A673 (cell line): ENCODE measurements around the gene TAF6. TPM values are rescaled to one million over a fixed set of nuclear protein-coding genes. Genes with fewer than 3 reads are reported as not detected.

Experiments
- BruUV-seq: library from RNA; stranded (reverse); fragments of 400-500 nt; replicated peaks from 2 replicates; lab custom pipeline; 2021; lab: Mats Ljungman, UMichigan
- CTCF ChIA-PET: fragments of 300-600 bp; sonication (Branson Sonifier 250); formaldehyde crosslinking; loops from one replicate; lab custom pipeline; 2022; ENCODE audit warnings: antibody characterized with exemption; lab: Charles Lee
- POLR2A ChIA-PET: fragments of 300-600 bp; sonication (Branson Sonifier 250); formaldehyde crosslinking; loops from one replicate; lab custom pipeline; 2022; ENCODE audit warnings: antibody characterized with exemption; ENCODE audit not compliant: low non-redundant PET; lab: Charles Lee
- DNase-seq: peaks from one replicate; pipeline ENCODE4 v3.0.0-alpha.2; 2015; ENCODE audit warnings: low spot score
- H3K27ac ChIP-seq: fragments of 200-600 bp; sonication (generic); 2 replicates; pipeline ENCODE4 v1.5.1; 2016; ENCODE audit warnings: mixed run types, low read depth, mild to moderate bottlenecking, mixed read lengths, antibody characterized with exemption, low read length; ENCODE audit not compliant: poor library complexity, severe bottlenecking
- H3K27me3 ChIP-seq: fragments of 200-600 bp; sonication (generic); replicated peaks from 2 replicates; pipeline ENCODE4 v1.6.1; 2017; ENCODE audit warnings: mixed run types, low read depth, mild to moderate bottlenecking, mixed read lengths, antibody characterized with exemption, low read length; ENCODE audit not compliant: insufficient read depth, poor library complexity
- H3K36me3 ChIP-seq: fragments of 200-600 bp; sonication (generic); 2 replicates; pipeline ENCODE4 v1.6.1; 2016; ENCODE audit warnings: mixed run types, mild to moderate bottlenecking, mixed read lengths, antibody characterized with exemption, low read length; ENCODE audit not compliant: insufficient read depth, poor library complexity, severe bottlenecking
- H3K4me1 ChIP-seq: fragments of 200-600 bp; sonication (generic); 2 replicates; pipeline ENCODE4 v1.6.1; 2017; ENCODE audit warnings: mixed run types, mild to moderate bottlenecking, mixed read lengths, antibody characterized with exemption, low read length; ENCODE audit not compliant: insufficient read depth, poor library complexity, severe bottlenecking
- H3K4me3 ChIP-seq: fragments of 200-600 bp; sonication (generic); 2 replicates; pipeline ENCODE4 v1.5.1; 2016; ENCODE audit warnings: low read depth, mixed run types, mild to moderate bottlenecking, mixed read lengths, low read length; ENCODE audit not compliant: poor library complexity, severe bottlenecking
- H3K9me3 ChIP-seq: fragments of 200-600 bp; sonication (generic); 2 replicates; pipeline ENCODE4 v1.6.1; 2016; ENCODE audit warnings: mixed run types, low read depth, mild to moderate bottlenecking, mixed read lengths, antibody characterized with exemption, low read length; ENCODE audit not compliant: poor library complexity, severe bottlenecking
- EZH2 ChIP-seq: fragments of 200-600 bp; sonication (generic); IDR thresholded peaks from 2 replicates; pipeline ENCODE4 v1.6.1; 2017; ENCODE audit warnings: borderline replicate concordance, low read depth, mild to moderate bottlenecking, mixed read lengths, antibody characterized with exemption, low read length; ENCODE audit not compliant: poor library complexity, severe bottlenecking
- intact Hi-C: fragments of 100-400 bp; cut with micrococcal nuclease; formaldehyde crosslinking; loops from one replicate; pipeline ENCODE4 v1.10.0; 2022; ENCODE audit not compliant: unreplicated experiment
- total RNA-seq: library from RNA; stranded (reverse); gene quantifications from 2 replicates; pipeline ENCODE4 v1.2.3, GENCODE V29; 2021
- TF ChIP-seq, protein P1 (sequence below): fragments of 300-800, 200-600 bp; sonication (generic); conservative IDR thresholded peaks from 2 replicates; pipeline ENCODE4 v1.5.1; 2017; ENCODE audit warnings: low read depth, mild to moderate bottlenecking, antibody characterized with exemption, low read length, moderate library complexity, mixed read lengths

TAF6 gene
- total RNA-seq, 1 experiment from 2014 or later: 97.3 TPM

DNA sequence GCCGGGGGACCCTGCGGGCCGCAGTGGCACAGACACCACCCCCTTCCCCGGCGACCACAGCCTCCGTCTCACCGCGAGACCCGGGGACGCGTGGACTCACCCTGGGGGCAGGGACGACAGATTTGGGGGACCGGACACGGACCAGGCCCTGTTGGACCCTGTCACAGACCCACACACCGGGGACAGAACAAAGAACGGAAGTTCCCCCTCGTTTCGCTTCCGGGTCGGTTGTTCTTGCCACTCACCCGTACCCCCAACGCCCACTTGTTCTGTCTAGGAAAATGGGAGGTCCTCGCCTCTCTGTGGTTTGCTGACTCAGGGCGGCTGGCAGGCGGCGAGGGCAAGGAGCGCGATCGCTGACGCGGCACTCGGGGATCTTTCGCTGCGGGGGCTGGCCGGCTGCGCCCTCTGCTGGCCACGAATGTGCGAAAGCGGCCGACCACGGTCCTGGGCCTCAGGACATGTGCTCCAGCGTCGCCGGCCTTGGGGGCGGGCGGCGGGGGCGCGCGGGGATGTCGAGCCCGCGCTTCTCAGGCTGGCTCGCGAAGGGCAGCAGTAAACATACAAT, 37.5 kb downstream of the TAF6 start, which contains the start of gene ZNF3:
Gene ZNF3, minus strand, starts transcription at position 189 of the 568 bp plus-strand sequence. CDS start 4,366 bp downstream, outside the sequence.
- Histone ChIP-seq H3K36me3 (peaks cover 34% of the 10 kb centered on the region), H3K4me3 (peak within 1 kb of the TSS; percentile 73), H3K27ac (peak within 1 kb of the TSS; percentile 81), H3K9me3 (no peaks in the 10 kb centered on the region), H3K27me3 (no peaks in the 10 kb centered on the region), H3K4me1 (peaks cover 12% of the 10 kb centered on the region)
- intact Hi-C loops: loop anchor here (5.0 kb wide), 1 partner anchor 84 kb away; no protein-coding TSS in a partner anchor
- DNase-seq: peak; percentile 100
- ChIA-PET CTCF (no interaction called here), POLR2A (interaction anchor here (0.7 kb wide), 1 partner anchor 66 kb away, joined by 4 read pairs; no protein-coding TSS in a partner anchor)
- BruUV-seq: no TSS peak
- no peak for TF ChIP-seq EZH2
- TF ChIP-seq, protein P1, sequence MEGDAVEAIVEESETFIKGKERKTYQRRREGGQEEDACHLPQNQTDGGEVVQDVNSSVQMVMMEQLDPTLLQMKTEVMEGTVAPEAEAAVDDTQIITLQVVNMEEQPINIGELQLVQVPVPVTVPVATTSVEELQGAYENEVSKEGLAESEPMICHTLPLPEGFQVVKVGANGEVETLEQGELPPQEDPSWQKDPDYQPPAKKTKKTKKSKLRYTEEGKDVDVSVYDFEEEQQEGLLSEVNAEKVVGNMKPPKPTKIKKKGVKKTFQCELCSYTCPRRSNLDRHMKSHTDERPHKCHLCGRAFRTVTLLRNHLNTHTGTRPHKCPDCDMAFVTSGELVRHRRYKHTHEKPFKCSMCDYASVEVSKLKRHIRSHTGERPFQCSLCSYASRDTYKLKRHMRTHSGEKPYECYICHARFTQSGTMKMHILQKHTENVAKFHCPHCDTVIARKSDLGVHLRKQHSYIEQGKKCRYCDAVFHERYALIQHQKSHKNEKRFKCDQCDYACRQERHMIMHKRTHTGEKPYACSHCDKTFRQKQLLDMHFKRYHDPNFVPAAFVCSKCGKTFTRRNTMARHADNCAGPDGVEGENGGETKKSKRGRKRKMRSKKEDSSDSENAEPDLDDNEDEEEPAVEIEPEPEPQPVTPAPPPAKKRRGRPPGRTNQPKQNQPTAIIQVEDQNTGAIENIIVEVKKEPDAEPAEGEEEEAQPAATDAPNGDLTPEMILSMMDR: peak; percentile 98

DNA sequence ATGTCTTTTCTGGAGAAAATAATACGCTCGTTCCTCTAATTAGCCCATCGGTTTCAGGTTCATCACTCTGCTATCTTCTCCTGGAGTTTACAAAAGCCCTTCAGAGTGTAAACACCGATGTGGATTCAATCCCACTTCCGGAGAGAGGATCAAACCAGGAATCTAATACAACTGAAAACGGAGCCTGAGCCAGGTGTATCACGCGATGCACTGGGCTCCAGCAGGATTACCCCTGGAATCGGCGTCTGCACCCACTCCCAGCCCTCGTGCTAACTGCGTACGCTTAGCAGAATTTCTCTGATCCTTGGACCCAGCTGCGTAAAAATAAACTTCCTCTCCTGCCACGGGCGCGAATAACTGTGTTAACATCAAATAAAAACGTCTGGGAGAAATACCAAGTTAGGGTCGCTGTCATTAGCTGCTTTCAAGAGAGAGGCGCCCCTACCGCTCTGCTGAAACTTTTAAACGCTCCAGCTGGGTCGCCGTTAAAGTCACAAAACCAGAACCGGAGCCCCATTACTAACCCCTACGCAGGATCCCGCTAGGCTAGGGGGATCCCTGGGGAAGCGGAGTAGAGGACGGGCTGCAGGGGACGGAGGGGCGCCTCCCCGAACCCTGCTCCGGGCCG, 38.1 kb downstream of the TAF6 start:
- H3K36me3 ChIP-seq: peaks cover 40% of the 10 kb centered on the region
- no peak for DNase-seq
- intact Hi-C loops: loop anchor here (5.0 kb wide), 1 partner anchor 84 kb away; no protein-coding TSS in a partner anchor
- H3K27me3 ChIP-seq: no peaks in the 10 kb centered on the region
- H3K9me3 ChIP-seq: no peaks in the 10 kb centered on the region
- no peak for TF ChIP-seq EZH2
- TF ChIP-seq, protein P1: no peak
- H3K4me3 ChIP-seq: peak overlapping the region; percentile 73
- ChIA-PET CTCF (no interaction called here), POLR2A (no interaction called here)
- peaks cover 8% of the 10 kb centered on the region for H3K4me1 ChIP-seq
- BruUV-seq: TSS peak; percentile 71
- H3K27ac ChIP-seq: peak overlapping the region; percentile 81

DNA sequence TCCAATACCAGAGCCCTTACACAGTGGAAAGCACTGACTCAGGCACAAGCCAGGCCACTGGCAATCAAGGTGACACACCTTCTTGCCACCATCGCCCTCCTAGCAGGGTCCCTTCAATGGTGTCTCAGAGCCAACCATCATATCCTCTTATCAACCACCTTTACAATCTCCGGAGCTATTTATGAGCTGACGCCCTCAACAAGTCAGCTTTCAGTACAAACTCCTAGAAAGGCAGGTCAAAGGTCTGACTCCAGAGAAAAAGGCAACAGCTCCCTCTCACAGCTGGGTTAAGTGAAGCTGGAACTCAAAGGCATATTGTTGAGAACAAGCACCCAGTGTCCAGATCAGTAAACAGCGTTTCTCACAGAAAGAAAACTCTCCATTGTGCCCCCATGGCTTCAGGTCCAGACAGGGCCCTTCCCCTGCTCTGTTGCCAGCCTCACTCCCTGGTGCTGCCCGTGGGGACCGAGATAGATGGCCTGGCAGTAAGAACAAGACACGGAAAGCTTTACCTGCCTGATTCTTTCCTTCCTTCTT, 40.1 kb downstream of the TAF6 start:
- Histone ChIP-seq H3K4me3 (no peak overlapping the region), H3K27me3 (no peaks in the 10 kb centered on the region), H3K27ac (no peak overlapping the region), H3K9me3 (peaks cover 8% of the 10 kb centered on the region), H3K36me3 (peaks cover 59% of the 10 kb centered on the region), H3K4me1 (peaks cover 4% of the 10 kb centered on the region)
- BruUV-seq: no TSS peak
- intact Hi-C loops: no loop called here
- no peak for DNase-seq
- POLR2A ChIA-PET: no interaction called here
- CTCF ChIA-PET: no interaction called here
- TF ChIP-seq EZH2: no peak
- TF ChIP-seq, protein P1: no peak
